GM12865 (cell line): Measurements from ENCODE around the gene CNTLN.
"Not testable (repeated sequence)": the region's sequence is repeated elsewhere in the genome, so short reads cannot be mapped to it uniquely, and the experiment has no call there.

ENCODE experiments used
- DNase-seq: peaks from one replicate; pipeline ENCODE4 v3.0.0; 2010; ENCODE audit warnings: low read depth
- H3K4me3 ChIP-seq: 2 replicates; pipeline ENCODE4 v1.5.1; 2011; ENCODE audit warnings: mild to moderate bottlenecking, low read depth, low read length, control low read depth
- CTCF ChIP-seq: IDR thresholded peaks from 2 replicates; pipeline ENCODE4 v1.5.1; 2011; ENCODE audit warnings: low read length, control low read depth, low read depth, inconsistent platforms; ENCODE audit not compliant: insufficient read depth; ENCODE audit errors: missing control alignments

CNTLN gene

GRCh38 chr9:17328331-17328730, 193.5 kb downstream of the CNTLN start:
- no peak for TF ChIP-seq CTCF
- H3K4me3 ChIP-seq, result no peak overlapping the region
- no peak for DNase-seq

- no peak overlapping the region for H3K4me3 ChIP-seq
- no peak for DNase-seq
- TF ChIP-seq CTCF, result no peak
Measured at GRCh38 chr9:17330097-17330496, 195.3 kb downstream of the CNTLN start.

GRCh38 chr9:17332115-17332514, 197.3 kb downstream of the CNTLN start:
- TF ChIP-seq CTCF, result no peak
- DNase-seq, result no peak
- H3K4me3 ChIP-seq, result no peak overlapping the region

GRCh38 chr9:17339156-17339555, 204.3 kb downstream of the CNTLN start:
- TF ChIP-seq CTCF, result no peak
- no peak for DNase-seq
- no peak overlapping the region for H3K4me3 ChIP-seq

- TF ChIP-seq CTCF, result no peak
- no peak for DNase-seq
- no peak overlapping the region for H3K4me3 ChIP-seq
Measured at GRCh38 chr9:17342696-17343095, 207.9 kb downstream of the CNTLN start.

GRCh38 chr9:17349831-17350230, 215.0 kb downstream of the CNTLN start:
- no peak for TF ChIP-seq CTCF
- H3K4me3 ChIP-seq, result no peak overlapping the region
- no peak for DNase-seq

GRCh38 chr9:17354006-17354405, 219.2 kb downstream of the CNTLN start:
- DNase-seq, result not testable (repeated sequence)

More at GRCh38 chr9:17354006-17354405, 219.2 kb downstream of the CNTLN start:
- not testable (repeated sequence) for H3K4me3 ChIP-seq
